Thyroid gland (tissue), 4 donors: Measurements from ENCODE around the gene FAN1. TPM values are rescaled to one million over a fixed set of nuclear protein-coding genes. Genes with fewer than 3 reads are reported as not detected.
"Not testable (repeated sequence)": the region's sequence is repeated elsewhere in the genome, so short reads cannot be mapped to it uniquely, and the experiment has no call there.

Source experiments
- DNase-seq, 2 donors: peaks; one replicate each; pipeline ENCODE4 v3.0.0-alpha.2; 2019
- H3K27ac ChIP-seq, 3 donors: fragments of 200-600 bp; sonication (generic); 1 replicate in 2 of 3; 2 replicates in 1 of 3; pipeline ENCODE4 v1.5.1; 2016 to 2019; ENCODE audit warnings: mild to moderate bottlenecking in 1 of 3, moderate library complexity in 1 of 3
- H3K27me3 ChIP-seq: fragments of 200-600 bp; sonication (generic); one replicate; pipeline ENCODE4 v1.5.1; 2019
- H3K36me3 ChIP-seq, 2 donors: fragments of 200-600 bp; sonication (generic); one replicate each; pipeline ENCODE4 v1.5.1; 2016 to 2019
- H3K4me1 ChIP-seq, 2 donors: fragments of 200-600 bp; sonication (generic); one replicate each; pipeline ENCODE4 v1.5.1; 2017 to 2019
- H3K4me3 ChIP-seq, 3 donors: fragments of 200-600 bp; sonication (generic); replicated peaks in 1 of 3; 1 replicate in 2 of 3; 2 replicates in 1 of 3; pipeline ENCODE4 v1.5.1; 2016; ENCODE audit warnings: mild to moderate bottlenecking in 1 of 3
- H3K9me3 ChIP-seq: fragments of 200-600 bp; sonication (generic); one replicate; pipeline ENCODE4 v1.5.1; 2017
- POLR2A ChIP-seq, 2 donors: fragments of 450-650 bp; IDR thresholded peaks; one replicate each; pipeline ENCODE4 v1.6.1; 2017; ENCODE audit warnings: antibody characterized with exemption in 2 of 2, mild to moderate bottlenecking in 2 of 2, moderate library complexity in 1 of 2
- WGBS, 2 donors: methylation state at CpG; one replicate each; pipeline ENCODE4 v1.1.5; 2017; 5-methylcytosine and 5-hydroxymethylcytosine counted together
- intact Hi-C: fragments of 100-400 bp; cut with DNase I; formaldehyde crosslinking; loops from one replicate; pipeline ENCODE4 v1.15.1; 2023
- total RNA-seq, 4 donors: library from RNA; depleted of rRNA; stranded (reverse); fragments of >200 nt; gene quantifications; one replicate each; pipeline ENCODE4 v1.2.3, GENCODE V29; 2016
- TF ChIP-seq, protein P1 (sequence below), 6 experiments: fragments of 200-600 bp in 3 of 6; fragments of 450-650 bp in 3 of 6; sonication (generic) in 3 of 6; IDR thresholded peaks; one replicate each; pipeline ENCODE4 v1.5.1; 2016 to 2019; ENCODE audit warnings: antibody characterized with exemption in 6 of 6, mild to moderate bottlenecking in 2 of 6, inconsistent platforms in 1 of 6, moderate library complexity in 1 of 6

Gene FAN1
- total RNA-seq, 4 donors from 2014 or later = 24.9 to 26.6 (median 25.9) TPM

DNA sequence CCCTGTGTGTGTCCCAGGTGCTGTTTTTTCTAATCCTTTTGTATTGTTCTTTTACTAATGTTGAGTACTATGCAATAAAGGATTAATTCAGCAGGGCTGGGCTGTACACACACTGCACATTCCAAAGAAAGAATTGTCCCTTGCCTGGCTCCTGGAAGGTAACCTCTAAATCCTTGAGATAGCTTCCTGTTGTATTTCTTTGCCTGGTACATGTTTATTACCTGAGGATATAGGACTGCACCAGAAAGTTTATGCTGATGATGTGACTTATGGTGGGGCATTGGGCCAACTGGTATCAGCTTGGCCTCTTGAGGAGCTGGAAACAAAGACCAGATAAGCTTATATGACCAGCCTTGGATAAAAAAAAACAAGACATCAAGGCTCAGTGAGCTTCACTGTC lies 26.6 kb upstream of the FAN1 start:
- no peak overlapping the region for H3K27ac ChIP-seq
- H3K4me1 ChIP-seq = no peaks in the 10 kb centered on the region
- TF ChIP-seq POLR2A (IDR thresholded peaks at IDR 0.05) = no peak
- TF ChIP-seq, protein P1, sequence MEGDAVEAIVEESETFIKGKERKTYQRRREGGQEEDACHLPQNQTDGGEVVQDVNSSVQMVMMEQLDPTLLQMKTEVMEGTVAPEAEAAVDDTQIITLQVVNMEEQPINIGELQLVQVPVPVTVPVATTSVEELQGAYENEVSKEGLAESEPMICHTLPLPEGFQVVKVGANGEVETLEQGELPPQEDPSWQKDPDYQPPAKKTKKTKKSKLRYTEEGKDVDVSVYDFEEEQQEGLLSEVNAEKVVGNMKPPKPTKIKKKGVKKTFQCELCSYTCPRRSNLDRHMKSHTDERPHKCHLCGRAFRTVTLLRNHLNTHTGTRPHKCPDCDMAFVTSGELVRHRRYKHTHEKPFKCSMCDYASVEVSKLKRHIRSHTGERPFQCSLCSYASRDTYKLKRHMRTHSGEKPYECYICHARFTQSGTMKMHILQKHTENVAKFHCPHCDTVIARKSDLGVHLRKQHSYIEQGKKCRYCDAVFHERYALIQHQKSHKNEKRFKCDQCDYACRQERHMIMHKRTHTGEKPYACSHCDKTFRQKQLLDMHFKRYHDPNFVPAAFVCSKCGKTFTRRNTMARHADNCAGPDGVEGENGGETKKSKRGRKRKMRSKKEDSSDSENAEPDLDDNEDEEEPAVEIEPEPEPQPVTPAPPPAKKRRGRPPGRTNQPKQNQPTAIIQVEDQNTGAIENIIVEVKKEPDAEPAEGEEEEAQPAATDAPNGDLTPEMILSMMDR (IDR thresholded peaks at IDR 0.05) = no peak
- no peaks in the 10 kb centered on the region for H3K9me3 ChIP-seq
- no peak overlapping the region for H3K4me3 ChIP-seq
- H3K36me3 ChIP-seq = no peaks in the 10 kb centered on the region
- no peaks in the 10 kb centered on the region for H3K27me3 ChIP-seq
- intact Hi-C loops = no loop called here
- no peak for DNase-seq

DNA sequence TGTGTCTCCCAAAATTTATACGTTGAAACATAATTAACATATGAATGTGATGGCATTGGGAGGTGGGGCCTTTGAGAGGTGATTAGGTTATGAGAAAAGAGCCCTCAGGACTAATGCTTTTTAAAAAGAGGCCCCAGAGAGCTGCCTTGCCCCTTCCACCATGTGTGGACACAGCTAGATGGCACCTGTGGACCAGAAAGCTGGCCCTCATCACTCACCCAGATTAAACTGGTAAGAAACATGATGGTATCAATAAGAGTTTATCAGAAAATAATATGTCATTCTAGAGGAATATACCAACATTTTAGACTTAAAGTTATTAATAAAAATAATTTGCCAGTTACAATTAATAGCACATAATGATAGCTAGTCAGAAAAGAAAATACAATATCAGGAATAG lies 25.2 kb upstream of the FAN1 start:
- Histone ChIP-seq H3K4me1 (no peaks in the 10 kb centered on the region), H3K4me3 (no peak overlapping the region), H3K9me3 (no peaks in the 10 kb centered on the region), H3K36me3 (no peaks in the 10 kb centered on the region), H3K27me3 (no peaks in the 10 kb centered on the region), H3K27ac (no peak overlapping the region)
- intact Hi-C loops = no loop called here
- no peak for DNase-seq
- TF ChIP-seq POLR2A (IDR thresholded peaks at IDR 0.05) = no peak
- TF ChIP-seq, protein P1 (IDR thresholded peaks at IDR 0.05) = no peak
- 53 to 56% methylated on average over 1 of the region's 1 CpG for WGBS, 2 donors

DNA sequence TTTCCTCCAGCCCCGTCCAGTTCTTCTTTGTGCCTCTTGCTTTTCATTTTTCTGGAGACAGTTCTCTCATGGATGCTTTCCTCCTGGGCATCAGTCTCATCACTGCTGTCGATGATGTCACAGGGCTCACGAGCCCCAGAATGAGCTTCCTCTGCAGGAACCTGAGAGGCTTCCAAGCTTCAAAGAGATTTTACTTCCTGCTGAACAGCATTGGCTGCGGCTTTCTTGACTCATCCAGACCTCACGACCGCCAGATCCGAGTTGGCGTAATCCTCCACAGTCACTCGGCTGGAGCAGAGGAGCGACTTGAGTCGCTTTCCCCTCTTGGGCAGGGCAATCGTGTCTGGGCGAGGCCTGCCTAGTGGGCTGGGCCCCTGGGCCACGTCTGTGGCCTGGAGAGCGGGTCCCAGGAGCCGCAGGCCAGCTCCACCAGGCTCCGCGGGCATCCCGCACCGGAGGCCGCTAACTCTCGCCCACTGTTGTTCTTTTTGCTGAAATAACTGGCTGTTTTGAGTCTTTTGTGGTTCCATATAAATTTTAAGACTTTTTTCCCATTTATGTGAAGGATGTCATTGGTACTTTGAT lies 20.8 kb upstream of the FAN1 start:
- Histone ChIP-seq H3K36me3 (no peaks in the 10 kb centered on the region), H3K9me3 (no peaks in the 10 kb centered on the region), H3K4me1 (no peaks in the 10 kb centered on the region), H3K27me3 (no peaks in the 10 kb centered on the region), H3K4me3 (no peak overlapping the region), H3K27ac (no peak overlapping the region)
- TF ChIP-seq, protein P1 (IDR thresholded peaks at IDR 0.05) = no peak
- no peak for TF ChIP-seq POLR2A (IDR thresholded peaks at IDR 0.05)
- intact Hi-C loops = no loop called here
- no peak for DNase-seq
- WGBS, 2 donors = 83 to 84% methylated on average over 21 to 22 of the region's 22 CpGs

GRCh38 chr15:30883666-30884065 lies 20.0 kb upstream of the FAN1 start:
- WGBS, 2 donors = 82 to 93% methylated on average over 3 to 8 of the region's 17 CpGs

DNA sequence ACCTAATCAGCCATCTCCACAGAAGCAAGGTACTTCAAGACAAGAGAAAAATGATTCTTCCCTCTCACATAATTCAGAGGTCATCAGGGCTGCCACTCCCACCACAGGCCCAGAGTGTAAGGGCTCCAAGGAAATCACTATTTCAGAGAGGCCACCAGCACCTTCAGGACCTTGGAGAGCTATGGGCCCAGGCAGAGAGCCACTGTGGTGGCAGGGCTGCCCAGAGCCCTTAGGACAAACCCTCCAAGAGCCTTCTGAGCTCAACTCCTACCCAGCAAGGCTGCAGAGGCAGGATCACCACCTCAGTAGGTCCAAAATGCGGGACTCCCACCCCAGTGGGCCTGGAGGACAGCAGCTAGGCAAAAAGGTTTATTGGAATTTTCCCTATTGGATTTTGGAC lies 17.9 kb upstream of the FAN1 start:
- TF ChIP-seq, protein P1 (IDR thresholded peaks at IDR 0.05) = no peak
- TF ChIP-seq POLR2A (IDR thresholded peaks at IDR 0.05) = no peak
- H3K27ac ChIP-seq = no peak overlapping the region
- H3K36me3 ChIP-seq = no peaks in the 10 kb centered on the region
- H3K27me3 ChIP-seq = no peaks in the 10 kb centered on the region
- H3K9me3 ChIP-seq = no peaks in the 10 kb centered on the region
- 69 to 83% methylated on average over 1 of the region's 1 CpG for WGBS, 2 donors
- no peaks in the 10 kb centered on the region for H3K4me1 ChIP-seq
- intact Hi-C loops = no loop called here
- peak in 1 of 2 donors; percentile 15 for DNase-seq
- H3K4me3 ChIP-seq = no peak overlapping the region

More at GRCh38 chr15:30883666-30884065, 20.0 kb upstream of the FAN1 start:
- H3K9me3 ChIP-seq, intact Hi-C loops, H3K4me3 ChIP-seq, H3K4me1 ChIP-seq, H3K27me3 ChIP-seq, H3K36me3 ChIP-seq, H3K27ac ChIP-seq, DNase-seq: not testable (repeated sequence)

- intact Hi-C loops = no loop called here
- Histone ChIP-seq H3K4me3 (no peak overlapping the region), H3K27ac (no peak overlapping the region), H3K9me3 (no peaks in the 10 kb centered on the region), H3K4me1 (no peaks in the 10 kb centered on the region), H3K36me3 (no peaks in the 10 kb centered on the region), H3K27me3 (no peaks in the 10 kb centered on the region)
- TF ChIP-seq, protein P1 (IDR thresholded peaks at IDR 0.05) = no peak
- no peak for TF ChIP-seq POLR2A (IDR thresholded peaks at IDR 0.05)
- no peak for DNase-seq
- 64 to 72% methylated on average over 4 of the region's 4 CpGs for WGBS, 2 donors
Observed at GRCh38 chr15:30889196-30889595, 14.5 kb upstream of the FAN1 start.
